B cell (primary cell): ENCODE measurements around the gene ACAD11. TPM values are rescaled to one million over a fixed set of nuclear protein-coding genes. Genes with fewer than 3 reads are reported as not detected.

Experiments
- ATAC-seq: fragments of 200-7000 bp; cut with Tn5 transposase; one replicate; pipeline ENCODE4 v1.10.0; 2021; ENCODE audit warnings: low read depth, mild to moderate bottlenecking, moderate number of reproducible peaks, moderate library complexity
- CTCF ChIA-PET: fragments of 350-600 bp; sonication (Branson Sonifier 250); formaldehyde crosslinking; loops from one replicate; lab custom pipeline; 2021; ENCODE audit warnings: antibody characterized with exemption, inconsistent platforms; lab: Charles Lee
- POLR2A ChIA-PET: fragments of 350-600 bp; sonication (Branson Sonifier 250); formaldehyde crosslinking; loops from one replicate; lab custom pipeline; 2021; ENCODE audit warnings: antibody characterized with exemption; lab: Charles Lee
- DNase-seq: peaks from one replicate; pipeline ENCODE4 v3.0.0; 2013
- H2AFZ ChIP-seq: 2 replicates; pipeline ENCODE4 v1.6.1; 2012; ENCODE audit warnings: mild to moderate bottlenecking, low read depth, low read length; ENCODE audit not compliant: insufficient read depth, poor library complexity, severe bottlenecking
- H3K27ac ChIP-seq, 2 donors: 1 replicate in 1 of 2; 2 replicates in 1 of 2; pipeline ENCODE4 v1.5.1; 2012 to 2013; ENCODE audit warnings: low read length in 2 of 2, mild to moderate bottlenecking in 2 of 2, moderate library complexity in 1 of 2
- H3K27me3 ChIP-seq, 4 experiments: fragments of 200-600 bp in 1 of 4; sonication (generic) in 1 of 4; replicated peaks in 1 of 4; 1 replicate in 2 of 4; 2 replicates in 2 of 4; pipeline versions ENCODE4 v1.6.1 to v1.7.0; 2013 to 2016; ENCODE audit warnings: low read length in 3 of 4, mild to moderate bottlenecking in 2 of 4, mixed read lengths in 1 of 4, moderate library complexity in 1 of 4; ENCODE audit not compliant: insufficient read depth in 4 of 4, control insufficient read depth in 3 of 4; ENCODE audit errors: control extremely low read depth in 1 of 4
- H3K36me3 ChIP-seq, 2 experiments: replicated peaks in 1 of 2; 1 replicate in 1 of 2; 2 replicates in 1 of 2; pipeline versions ENCODE4 v1.6.1 to v1.7.1; 2013; ENCODE audit warnings: low read length in 1 of 2; ENCODE audit not compliant: insufficient read depth in 2 of 2, control insufficient read depth in 1 of 2; ENCODE audit errors: control extremely low read depth in 1 of 2, extremely low read depth in 1 of 2
- H3K4me1 ChIP-seq, 2 donors: fragments of 200-600 bp in 1 of 2; sonication (generic) in 1 of 2; 1 replicate in 1 of 2; 2 replicates in 1 of 2; pipeline versions ENCODE4 v1.5.1 to v1.6.1; 2013 to 2017; ENCODE audit warnings: low read length in 2 of 2; ENCODE audit not compliant: control insufficient read depth in 2 of 2, insufficient read depth in 2 of 2
- H3K4me2 ChIP-seq: replicated peaks from 2 replicates; pipeline ENCODE3; 2012; ENCODE audit warnings: mild to moderate bottlenecking, low read depth, low read length; ENCODE audit not compliant: poor library complexity, severe bottlenecking
- H3K4me3 ChIP-seq, 5 experiments: fragments of 200-600 bp in 1 of 5; sonication (generic) in 1 of 5; 1 replicate in 3 of 5; 2 replicates in 2 of 5; pipeline versions ENCODE4 v1.5.1 to v1.7.0; 2011 to 2016; ENCODE audit warnings: low read length in 4 of 5, mild to moderate bottlenecking in 4 of 5, low read depth in 2 of 5, control low read depth in 1 of 5, moderate library complexity in 1 of 5; ENCODE audit not compliant: insufficient read depth in 1 of 5; ENCODE audit errors: control extremely low read depth in 1 of 5, extremely low read depth in 1 of 5
- H3K79me2 ChIP-seq: fragments of 200-600 bp; sonication (generic); one replicate; pipeline ENCODE4 v1.6.0; 2016; ENCODE audit warnings: low read length; ENCODE audit not compliant: control insufficient read depth, insufficient read depth
- H3K9ac ChIP-seq: fragments of 200-600 bp; sonication (generic); 2 replicates; pipeline ENCODE4 v1.6.1; 2017; ENCODE audit warnings: mild to moderate bottlenecking, low read length, moderate library complexity
- H3K9me3 ChIP-seq, 3 donors: one replicate each; pipeline versions ENCODE4 v1.6.1 to v1.7.1; 2013; ENCODE audit warnings: low read length in 2 of 3; ENCODE audit not compliant: control insufficient read depth in 2 of 3, insufficient read depth in 1 of 3; ENCODE audit errors: control extremely low read depth in 1 of 3
- H4K20me1 ChIP-seq: 2 replicates; pipeline ENCODE4 v1.6.0; 2012; ENCODE audit warnings: mild to moderate bottlenecking, low read length; ENCODE audit not compliant: insufficient read depth, control insufficient read depth, poor library complexity, severe bottlenecking
- H3K27ac Mint-ChIP-seq: one replicate; pipeline ENCODE4 v1.8.0; 2021; ENCODE audit warnings: mixed read lengths
- H3K27me3 Mint-ChIP-seq: one replicate; pipeline ENCODE4 v1.8.0; 2021; ENCODE audit warnings: mixed read lengths
- H3K4me1 Mint-ChIP-seq: one replicate; pipeline ENCODE4 v1.8.0; 2021; ENCODE audit warnings: mixed read lengths
- H3K4me3 Mint-ChIP-seq: one replicate; pipeline ENCODE4 v1.8.0; 2021; ENCODE audit warnings: mixed read lengths
- H3K9me3 Mint-ChIP-seq: one replicate; pipeline ENCODE4 v1.8.0; 2022; ENCODE audit warnings: mixed read lengths; ENCODE audit not compliant: insufficient read depth
- EZH2 ChIP-seq: IDR thresholded peaks from 2 replicates; pipeline ENCODE4 v1.6.1; 2012; ENCODE audit warnings: borderline replicate concordance, low read depth, mild to moderate bottlenecking, moderate library complexity, low read length; ENCODE audit not compliant: insufficient read depth, poor library complexity, severe bottlenecking
- WGBS: methylation state at CpG from one replicate; pipeline ENCODE4 v1.1.5; 2013; ENCODE audit warnings: missing lambda C conversion rate; ENCODE audit not compliant: insufficient coverage; 5-methylcytosine and 5-hydroxymethylcytosine counted together
- intact Hi-C: fragments of 100-400 bp; cut with micrococcal nuclease; formaldehyde crosslinking; loops from one replicate; pipeline ENCODE4 v1.10.0; 2022
- polyA plus RNA-seq: library from polyadenylated mRNA; depleted of rRNA; stranded (reverse); fragments of >200 nt; gene quantifications from 2 replicates; pipeline ENCODE4 v1.2.3, GENCODE V29; 2012
- total RNA-seq, 2 donors: library from RNA; stranded (reverse); fragments of 120-200 nt in 1 of 2; gene quantifications; 1 replicate in 1 of 2; 2 replicates in 1 of 2; pipeline versions ENCODE4 v1.2.3 to v1.2.4, GENCODE V29; 2013 to 2022
- TF ChIP-seq, protein P1 (sequence below): fragments of 200-600 bp; IDR thresholded peaks from one replicate; pipeline ENCODE4 v1.8.0; 2022; ENCODE audit warnings: antibody characterized with exemption, mild to moderate bottlenecking

The ACAD11 gene
- total and polyA plus RNA-seq, 2 donors (not counting 1 experiment from before 2014, with no cell fraction given): 23.4 to 26.9 TPM

DNA sequence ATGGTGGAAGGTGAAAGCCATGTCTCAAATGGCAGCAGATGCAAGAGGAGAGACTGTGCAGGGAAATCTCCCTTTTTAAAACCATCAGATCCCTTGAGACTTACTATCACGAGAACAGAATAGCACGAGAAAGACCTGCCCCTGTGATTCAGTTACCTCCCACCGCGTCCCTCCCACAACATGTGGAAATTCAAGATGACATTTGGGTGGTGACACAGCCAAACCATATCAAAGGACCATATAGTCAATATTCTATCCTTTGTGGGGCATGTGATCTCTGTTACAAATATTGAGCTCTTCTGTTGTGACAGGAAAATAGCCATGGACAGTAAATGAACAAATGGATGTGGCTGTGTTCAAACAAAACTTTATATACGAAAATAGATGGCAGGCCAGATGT is 139.7 kb downstream of the ACAD11 start:
- Histone ChIP-seq H3K4me2 (no peak overlapping the region), H3K4me1 (no peaks in the 10 kb centered on the region), H3K9ac (no peak overlapping the region), H2AFZ (no peak overlapping the region), H3K27me3 (no peaks in the 10 kb centered on the region), H3K79me2 (no peaks in the 10 kb centered on the region), H3K27ac (no peak overlapping the region), H3K36me3 (peaks cover 20 to 82% of the 10 kb centered on the region in 2 experiments), H3K4me3 (no peak overlapping the region), H3K9me3 (no peaks in the 10 kb centered on the region), H4K20me1 (no peaks in the 10 kb centered on the region)
- no peaks in the 10 kb centered on the region for H3K4me1 Mint-ChIP-seq
- H3K27ac Mint-ChIP-seq: no peak overlapping the region
- WGBS: 93% methylated on average over 3 of the region's 5 CpGs
- TF ChIP-seq, protein P1, sequence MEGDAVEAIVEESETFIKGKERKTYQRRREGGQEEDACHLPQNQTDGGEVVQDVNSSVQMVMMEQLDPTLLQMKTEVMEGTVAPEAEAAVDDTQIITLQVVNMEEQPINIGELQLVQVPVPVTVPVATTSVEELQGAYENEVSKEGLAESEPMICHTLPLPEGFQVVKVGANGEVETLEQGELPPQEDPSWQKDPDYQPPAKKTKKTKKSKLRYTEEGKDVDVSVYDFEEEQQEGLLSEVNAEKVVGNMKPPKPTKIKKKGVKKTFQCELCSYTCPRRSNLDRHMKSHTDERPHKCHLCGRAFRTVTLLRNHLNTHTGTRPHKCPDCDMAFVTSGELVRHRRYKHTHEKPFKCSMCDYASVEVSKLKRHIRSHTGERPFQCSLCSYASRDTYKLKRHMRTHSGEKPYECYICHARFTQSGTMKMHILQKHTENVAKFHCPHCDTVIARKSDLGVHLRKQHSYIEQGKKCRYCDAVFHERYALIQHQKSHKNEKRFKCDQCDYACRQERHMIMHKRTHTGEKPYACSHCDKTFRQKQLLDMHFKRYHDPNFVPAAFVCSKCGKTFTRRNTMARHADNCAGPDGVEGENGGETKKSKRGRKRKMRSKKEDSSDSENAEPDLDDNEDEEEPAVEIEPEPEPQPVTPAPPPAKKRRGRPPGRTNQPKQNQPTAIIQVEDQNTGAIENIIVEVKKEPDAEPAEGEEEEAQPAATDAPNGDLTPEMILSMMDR: no peak
- TF ChIP-seq EZH2: no peak
- POLR2A ChIA-PET: no interaction called here
- no peak overlapping the region for H3K4me3 Mint-ChIP-seq
- intact Hi-C loops: no loop called here
- no peaks in the 10 kb centered on the region for H3K27me3 Mint-ChIP-seq
- ATAC-seq (no peak), DNase-seq (no peak)
- CTCF ChIA-PET: interaction anchor here (0.6 to 1.7 kb wide), 2 partner anchors 16 to 923 kb away, joined by 3 to 4 read pairs; no protein-coding TSS in a partner anchor
- H3K9me3 Mint-ChIP-seq: no peaks in the 10 kb centered on the region

GRCh38 chr3:132517311-132517710 is 142.3 kb downstream of the ACAD11 start:
- Histone ChIP-seq H2AFZ (no peak overlapping the region), H3K36me3 (peaks cover 28 to 82% of the 10 kb centered on the region in 2 experiments), H3K27ac (no peak overlapping the region), H3K4me2 (no peak overlapping the region), H3K9ac (no peak overlapping the region), H4K20me1 (no peaks in the 10 kb centered on the region), H3K4me3 (no peak overlapping the region), H3K79me2 (no peaks in the 10 kb centered on the region), H3K9me3 (no peaks in the 10 kb centered on the region), H3K27me3 (no peaks in the 10 kb centered on the region), H3K4me1 (no peaks in the 10 kb centered on the region)
- H3K27me3 Mint-ChIP-seq: no peaks in the 10 kb centered on the region
- no peak for TF ChIP-seq EZH2
- TF ChIP-seq, protein P1: no peak
- H3K9me3 Mint-ChIP-seq: no peaks in the 10 kb centered on the region
- CTCF ChIA-PET: no interaction called here
- intact Hi-C loops: no loop called here
- DNase-seq: no peak
- H3K4me1 Mint-ChIP-seq: no peaks in the 10 kb centered on the region
- no peak overlapping the region for H3K4me3 Mint-ChIP-seq
- WGBS: 100% methylated on average over 1 of the region's 2 CpGs
- POLR2A ChIA-PET: no interaction called here
- H3K27ac Mint-ChIP-seq: no peak overlapping the region
- no peak for ATAC-seq
